Ramos (cell line): ENCODE data around the gene MIP.
"Not testable (repeated sequence)": the region's sequence is repeated elsewhere in the genome, so short reads cannot be mapped to it uniquely, and the experiment has no call there.

Experiments used
- in situ Hi-C: fragments of 300-500 bp; cut with MboI; formaldehyde crosslinking; loops from one replicate; pipeline ENCODE4 v1.14.3; 2022; ENCODE audit warnings: low sequenced_read_pairs; ENCODE audit not compliant: unreplicated experiment

MIP gene

DNA sequence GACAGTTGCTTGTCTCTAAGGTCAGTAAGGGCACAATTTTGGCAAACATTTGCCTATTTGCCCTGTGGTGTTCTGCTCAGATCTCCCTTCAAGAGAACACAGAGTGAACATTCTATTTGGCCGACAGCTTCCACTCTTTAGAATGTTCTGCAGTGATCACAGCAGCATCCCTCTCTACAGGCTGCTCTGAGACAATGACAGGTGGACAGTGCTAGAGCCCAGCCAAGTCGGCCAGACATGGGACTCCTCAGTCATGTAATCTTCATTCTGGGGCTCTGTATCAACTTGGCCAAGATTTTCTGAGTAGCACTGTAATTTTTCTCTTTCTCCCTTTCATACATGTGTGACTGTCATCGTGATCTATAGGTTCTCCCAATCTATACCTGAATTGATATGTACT, 40.1 kb downstream of the MIP start:
- in situ Hi-C loops: no loop called here

DNA sequence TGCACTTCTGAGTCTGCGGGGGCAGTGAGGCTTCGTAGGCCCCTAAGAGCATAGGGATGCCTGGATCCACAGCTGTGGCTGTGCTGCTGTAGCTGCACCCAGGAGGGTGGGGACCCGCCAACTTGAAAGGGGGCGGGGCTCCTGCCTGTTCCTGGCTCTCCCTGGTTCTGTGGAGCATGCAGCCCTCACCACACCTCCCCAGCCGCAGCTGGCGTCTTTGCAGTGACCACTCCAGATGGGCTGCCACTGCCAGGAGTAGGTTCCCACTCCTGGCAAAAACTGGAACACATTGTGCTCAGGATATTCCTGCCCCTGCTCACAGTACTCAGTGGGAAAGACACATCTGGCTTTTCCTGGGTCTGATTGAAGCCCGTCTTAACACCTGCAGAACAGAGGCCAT, 41.1 kb downstream of the MIP start:
- in situ Hi-C loops: no loop called here

DNA sequence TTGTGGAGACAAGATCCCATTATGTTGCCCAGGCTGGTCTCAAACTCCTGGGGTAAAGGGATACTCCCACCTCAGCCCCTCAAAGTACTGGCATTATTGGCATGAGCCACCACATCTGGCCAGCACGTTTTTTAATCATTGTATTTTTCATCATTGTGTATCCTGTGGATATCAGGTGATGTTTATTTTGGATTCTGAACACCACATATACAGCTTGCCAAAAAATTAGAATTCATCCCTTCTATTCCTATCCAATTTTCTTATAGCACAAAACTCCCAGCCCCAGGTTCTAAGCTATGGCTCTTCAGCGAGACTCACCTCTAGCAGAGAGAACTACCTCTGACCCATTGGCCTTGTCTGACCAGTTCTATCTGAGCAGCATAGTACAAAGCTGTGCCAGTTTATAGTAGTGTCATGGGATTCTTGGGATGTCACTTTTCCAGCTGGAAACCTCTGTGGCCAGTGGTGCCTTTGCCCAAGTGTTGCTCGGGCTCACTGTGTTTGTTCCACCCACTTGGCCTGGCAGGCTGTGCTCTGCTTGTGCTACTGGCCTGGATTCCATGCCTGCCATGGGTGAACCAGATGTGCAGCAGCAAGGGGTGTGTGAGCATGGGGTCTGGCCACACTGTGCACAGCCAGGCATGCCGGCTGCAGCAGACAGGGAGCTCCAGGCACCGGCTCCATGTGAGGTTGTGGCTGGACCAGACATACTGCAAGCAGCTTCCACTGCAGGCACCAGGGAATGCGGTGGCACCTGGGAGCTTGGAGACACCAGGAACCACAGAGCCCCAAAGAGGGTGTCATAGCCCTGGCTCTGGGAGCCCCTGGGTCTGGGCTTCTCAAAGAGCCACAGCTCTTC, 42.4 kb downstream of the MIP start:
- in situ Hi-C loops: no loop called here

DNA sequence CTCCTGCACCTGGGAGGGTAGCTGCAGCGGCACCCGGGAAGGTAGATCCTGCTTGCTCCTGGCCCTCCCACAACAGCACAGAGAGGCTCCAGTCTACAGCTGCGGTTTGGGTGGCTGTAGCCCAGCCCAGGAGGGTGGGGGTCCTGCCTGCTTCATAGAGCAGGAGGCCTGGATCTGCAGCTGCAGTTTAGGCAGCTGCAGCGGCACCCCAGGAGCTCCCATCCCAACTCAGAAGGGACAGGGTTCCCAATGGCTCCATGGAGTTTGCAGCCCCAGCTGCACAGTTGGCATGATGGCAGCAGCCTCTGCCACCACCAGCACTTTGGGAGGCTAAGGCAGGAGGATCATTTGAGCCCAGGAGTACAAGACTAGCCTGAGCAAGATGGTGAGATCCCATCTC, 43.7 kb downstream of the MIP start:
- in situ Hi-C loops: no loop called here

DNA sequence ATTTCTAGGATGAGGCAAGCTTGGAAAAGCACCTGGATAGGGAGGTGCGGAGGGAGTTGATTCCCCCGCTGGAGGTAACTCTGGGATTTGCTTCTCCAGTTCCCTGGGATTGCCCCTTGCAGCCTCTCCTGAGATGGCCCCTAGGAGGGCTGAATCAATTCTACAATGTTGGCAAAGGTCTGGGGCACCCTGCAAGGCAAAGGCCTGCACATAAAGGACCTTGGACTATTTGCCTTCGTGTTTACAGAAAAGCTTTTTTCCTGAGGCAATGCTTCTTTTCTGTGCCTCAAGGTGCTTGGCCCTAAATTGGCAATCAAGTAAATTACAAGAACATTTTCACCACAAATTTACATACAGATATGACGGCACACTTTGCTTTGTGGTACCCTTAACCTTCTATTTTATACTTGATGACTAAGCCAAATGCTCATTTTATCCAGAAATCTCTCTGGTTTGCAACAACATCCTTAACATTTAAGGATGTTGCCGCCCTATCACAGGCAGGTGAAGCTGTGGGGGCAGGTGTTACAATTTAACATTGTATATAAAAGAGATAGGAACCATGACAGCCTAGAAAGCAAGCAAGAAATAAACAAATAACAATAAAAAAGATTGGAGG, 45.5 kb downstream of the MIP start:
- in situ Hi-C loops: no loop called here

DNA sequence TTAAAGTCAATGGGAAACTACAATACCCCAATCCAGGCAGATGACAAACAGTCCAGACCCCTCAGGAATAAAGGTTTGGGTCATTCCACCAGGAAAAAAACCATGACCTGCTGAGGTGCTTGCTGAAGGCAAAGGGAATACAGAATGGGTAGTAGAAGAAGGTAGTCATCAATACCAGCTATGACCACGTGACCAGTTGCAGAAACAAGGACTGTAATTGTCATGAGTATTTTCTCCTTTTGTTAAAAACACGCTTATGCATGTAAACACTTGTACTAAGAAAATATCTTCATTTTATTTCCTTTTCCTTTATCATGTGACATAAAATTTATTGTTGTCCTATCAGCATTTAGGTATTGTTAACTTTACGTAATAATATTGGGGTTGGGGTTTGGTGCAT, 50.2 kb downstream of the MIP start:
- in situ Hi-C loops: not testable (repeated sequence)

DNA sequence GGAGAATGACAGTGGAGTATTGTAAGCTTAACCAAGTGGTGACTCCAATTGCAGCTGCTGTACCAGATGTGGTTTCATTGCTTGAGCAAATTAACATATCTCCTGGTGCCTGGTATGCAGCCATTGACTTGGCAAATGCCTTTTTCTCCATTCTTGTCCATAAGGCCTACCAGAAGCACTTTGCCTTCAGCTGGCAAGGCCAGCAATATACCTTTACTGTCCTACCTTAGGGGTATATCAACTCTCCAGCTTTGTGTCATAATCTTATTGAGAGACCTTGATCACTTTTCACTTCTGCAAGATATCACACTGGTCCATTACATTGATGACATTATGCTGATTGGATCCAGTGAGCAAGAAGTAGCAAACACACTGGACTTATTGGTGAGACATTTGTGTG, 52.8 kb downstream of the MIP start:
- in situ Hi-C loops: not testable (repeated sequence)

DNA sequence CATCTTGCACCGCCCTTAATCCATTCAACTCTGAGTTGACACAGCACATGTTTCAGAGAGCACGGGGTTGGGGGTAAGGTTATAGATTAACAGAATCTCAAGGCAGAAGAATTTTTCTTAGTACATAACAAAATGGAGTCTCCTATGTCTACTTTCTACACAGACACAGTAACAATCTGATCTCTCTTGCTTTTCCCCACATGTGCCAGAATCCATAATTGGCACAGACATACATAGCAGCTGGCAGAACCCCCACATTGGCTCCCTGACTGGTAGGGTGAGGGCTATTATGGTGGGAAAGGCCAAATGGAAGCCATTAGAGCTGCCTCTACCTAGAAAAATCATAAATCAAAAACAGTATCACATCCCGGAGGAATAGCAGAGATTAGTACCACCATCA, 53.3 kb downstream of the MIP start:
- in situ Hi-C loops: not testable (repeated sequence)
